PC-3 (cell line): ENCODE measurements around the gene TAB3. TPM values are rescaled to one million over a fixed set of nuclear protein-coding genes. Genes with fewer than 3 reads are reported as not detected.

Experiments
- ATAC-seq: fragments of 200-7000 bp; cut with Tn5 transposase; 2 replicates; pipeline ENCODE4 v1.9.1; 2020; ENCODE audit warnings: mild to moderate bottlenecking, moderate library complexity
- Bru-seq: library from RNA; stranded (reverse); fragments of 400-500 nt; gene quantifications from one replicate; lab custom pipeline; 2021; lab: Mats Ljungman, UMichigan
- BruChase-seq, 2 experiments: library from RNA; stranded (reverse); fragments of 400-500 nt; gene quantifications; one replicate each; lab custom pipeline; 2021; lab: Mats Ljungman, UMichigan
- BruUV-seq: library from RNA; stranded (reverse); fragments of 400-500 nt; replicated peaks from 2 replicates; lab custom pipeline; 2021; lab: Mats Ljungman, UMichigan
- CTCF ChIA-PET: fragments of 300-600 bp; sonication (Branson Sonifier 250); formaldehyde crosslinking; loops from one replicate; lab custom pipeline; 2022; ENCODE audit warnings: antibody characterized with exemption; lab: Charles Lee
- POLR2A ChIA-PET: fragments of 300-600 bp; sonication (Branson Sonifier 250); formaldehyde crosslinking; loops from one replicate; lab custom pipeline; 2022; ENCODE audit warnings: antibody characterized with exemption; ENCODE audit not compliant: unreplicated experiment; lab: Charles Lee
- DNase-seq: peaks from one replicate; pipeline ENCODE4 v3.0.0-alpha.2; 2015
- H2AFZ ChIP-seq: fragments of 300-600 bp; sonication (generic); 2 replicates; pipeline ENCODE4 v1.6.0; 2016; ENCODE audit warnings: antibody characterized with exemption, low read length
- H3F3A ChIP-seq: fragments of 300-600 bp; sonication (generic); one replicate; pipeline ENCODE4 v1.6.0; 2017; ENCODE audit warnings: antibody characterized with exemption, low read length, control low read depth, mild to moderate bottlenecking; ENCODE audit not compliant: unreplicated experiment
- H3K27ac ChIP-seq: fragments of 300-600 bp; sonication (generic); 2 replicates; pipeline ENCODE4 v1.5.1; 2016; ENCODE audit warnings: mild to moderate bottlenecking, low read length
- H3K27me3 ChIP-seq: fragments of 300-600 bp; sonication (generic); 2 replicates; pipeline ENCODE4 v1.6.1; 2016; ENCODE audit warnings: low read length, mixed read lengths
- H3K36me3 ChIP-seq: fragments of 300-600 bp; sonication (generic); 2 replicates; pipeline ENCODE4 v1.6.1; 2016; ENCODE audit warnings: low read depth, mixed run types, low read length, mixed read lengths
- H3K4me1 ChIP-seq: fragments of 300-600 bp; sonication (generic); 2 replicates; pipeline ENCODE4 v1.5.1; 2016; ENCODE audit warnings: low read length; ENCODE audit not compliant: insufficient read depth
- H3K4me2 ChIP-seq: fragments of 300-600 bp; sonication (generic); 2 replicates; pipeline ENCODE4 v1.6.0; 2016; ENCODE audit warnings: low read length
- H3K4me3 ChIP-seq: fragments of 300-600 bp; sonication (generic); 2 replicates; pipeline ENCODE4 v1.5.1; 2016; ENCODE audit warnings: mild to moderate bottlenecking, low read length, mixed read lengths
- H3K79me2 ChIP-seq: fragments of 300-600 bp; sonication (generic); 2 replicates; pipeline ENCODE4 v1.6.1; 2017; ENCODE audit warnings: low read length, mixed read lengths
- H3K9ac ChIP-seq: fragments of 300-600 bp; sonication (generic); 2 replicates; pipeline ENCODE4 v1.6.0; 2016; ENCODE audit warnings: mild to moderate bottlenecking, low read length
- H3K9me2 ChIP-seq: fragments of 300-600 bp; sonication (generic); replicated peaks from 2 replicates; pipeline ENCODE4 v1.6.1; 2016; ENCODE audit warnings: mixed run types, low read length, mixed read lengths
- H3K9me3 ChIP-seq: fragments of 300-600 bp; sonication (generic); 2 replicates; pipeline ENCODE4 v1.6.1; 2016; ENCODE audit warnings: low read length, mixed read lengths
- H4K20me1 ChIP-seq: fragments of 300-600 bp; sonication (generic); 2 replicates; pipeline ENCODE4 v1.6.1; 2016; ENCODE audit warnings: low read length, mixed read lengths
- EZH2 ChIP-seq: fragments of 300-600 bp; sonication (generic); IDR thresholded peaks from one replicate; pipeline ENCODE4 v1.6.1; 2017; ENCODE audit warnings: antibody characterized with exemption, mild to moderate bottlenecking, low read length; ENCODE audit not compliant: unreplicated experiment
- EZH2phosphoT487 ChIP-seq: fragments of 300-600 bp; sonication (generic); IDR thresholded peaks from 2 replicates; pipeline ENCODE4 v1.6.1; 2018; ENCODE audit warnings: mild to moderate bottlenecking, antibody characterized with exemption, low read length, borderline replicate concordance
- intact Hi-C: fragments of 100-400 bp; cut with micrococcal nuclease; formaldehyde crosslinking; loops from 2 replicates; pipeline ENCODE4 v1.9.0; 2023
- long read RNA-seq: library from polyadenylated mRNA; unstranded; transcript quantifications from one replicate; pipeline ENCODE4 v2.0.0, GENCODE V29; 2021; ENCODE audit not compliant: unreplicated experiment
- total RNA-seq: library from RNA; depleted of rRNA; stranded (reverse); fragments of >200 nt; gene quantifications from 2 replicates; pipeline ENCODE4 v1.2.3, GENCODE V29; 2014; rRNA removed
- TF ChIP-seq, protein P1 (sequence below): fragments of 300-600 bp; sonication (generic); conservative IDR thresholded peaks from 2 replicates; pipeline ENCODE4 v1.5.1; 2017; ENCODE audit warnings: antibody characterized with exemption, low read depth, mild to moderate bottlenecking, low read length

The TAB3 gene, protein sequence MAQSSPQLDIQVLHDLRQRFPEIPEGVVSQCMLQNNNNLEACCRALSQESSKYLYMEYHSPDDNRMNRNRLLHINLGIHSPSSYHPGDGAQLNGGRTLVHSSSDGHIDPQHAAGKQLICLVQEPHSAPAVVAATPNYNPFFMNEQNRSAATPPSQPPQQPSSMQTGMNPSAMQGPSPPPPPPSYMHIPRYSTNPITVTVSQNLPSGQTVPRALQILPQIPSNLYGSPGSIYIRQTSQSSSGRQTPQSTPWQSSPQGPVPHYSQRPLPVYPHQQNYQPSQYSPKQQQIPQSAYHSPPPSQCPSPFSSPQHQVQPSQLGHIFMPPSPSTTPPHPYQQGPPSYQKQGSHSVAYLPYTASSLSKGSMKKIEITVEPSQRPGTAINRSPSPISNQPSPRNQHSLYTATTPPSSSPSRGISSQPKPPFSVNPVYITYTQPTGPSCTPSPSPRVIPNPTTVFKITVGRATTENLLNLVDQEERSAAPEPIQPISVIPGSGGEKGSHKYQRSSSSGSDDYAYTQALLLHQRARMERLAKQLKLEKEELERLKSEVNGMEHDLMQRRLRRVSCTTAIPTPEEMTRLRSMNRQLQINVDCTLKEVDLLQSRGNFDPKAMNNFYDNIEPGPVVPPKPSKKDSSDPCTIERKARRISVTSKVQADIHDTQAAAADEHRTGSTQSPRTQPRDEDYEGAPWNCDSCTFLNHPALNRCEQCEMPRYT
- 14.7 and 18.6 TPM in 2 replicates for total RNA-seq
- Bru-seq, nascent RNA, result percentile 53 among the genes with signal in this experiment
- BruChase-seq, experiment 1, labeled RNA remaining after a 6-hour chase, result percentile 64 among the genes with signal in this experiment
- percentile 59 among the genes with signal in this experiment for BruChase-seq, experiment 2, labeled RNA remaining after a 2-hour chase
- long read RNA-seq, partial matches to known transcripts, result 1 of 12 reads
- long read RNA-seq, other reads (novel, unspliced or antisense), result 11 of 12 reads

DNA sequence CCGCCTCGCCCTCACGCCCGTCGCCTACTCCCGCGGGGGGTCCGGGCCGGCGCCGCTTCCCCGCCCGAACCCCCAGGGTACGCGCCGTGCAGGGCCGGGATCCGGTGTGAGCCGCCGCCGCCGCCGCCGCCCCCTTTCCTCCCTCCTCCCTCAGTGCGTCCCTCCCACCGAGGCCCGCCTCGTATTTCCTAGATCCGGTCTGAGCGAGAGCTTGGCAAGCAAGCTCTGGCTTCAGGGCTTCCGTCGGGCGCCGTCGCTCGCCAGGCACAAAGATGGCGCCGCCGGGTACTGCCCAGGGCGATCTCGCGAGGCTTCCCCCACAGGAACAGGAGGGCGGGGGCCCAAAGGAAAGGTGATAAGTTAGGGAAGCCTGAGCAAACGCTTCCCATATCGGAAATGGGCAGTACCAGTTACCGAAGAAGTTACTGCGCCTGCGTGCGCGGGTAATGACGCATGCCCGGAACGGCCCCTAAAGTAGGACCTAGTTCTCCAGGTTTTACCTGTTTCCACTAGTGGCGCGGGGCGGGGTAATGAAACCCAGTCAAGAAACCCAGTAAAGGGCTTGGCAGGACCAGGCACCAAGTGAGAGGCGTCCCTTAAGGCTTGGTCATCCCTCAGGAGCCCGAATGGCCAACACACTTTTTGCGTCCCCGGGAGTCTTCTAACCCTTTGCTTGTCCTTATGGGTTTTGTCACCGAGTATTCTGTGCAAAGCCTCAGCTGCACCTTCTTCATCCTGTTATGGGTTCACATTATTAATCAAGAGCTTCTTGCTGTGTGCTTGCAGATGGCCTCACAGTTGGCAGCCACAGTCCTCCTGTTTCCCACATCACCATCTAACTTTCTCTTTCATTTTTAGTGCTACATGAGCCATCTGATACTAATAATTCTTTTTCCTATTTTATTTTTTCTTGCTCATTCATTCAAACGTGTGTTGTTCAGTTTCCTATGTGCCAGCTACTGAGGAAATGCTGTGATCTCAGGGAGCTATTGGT, at the start of gene TAB3:
TSS of gene TAB3 (minus strand) at position 108 of the 994 bp plus-strand sequence. CDS start 29,666 bp downstream, outside the sequence.
- Histone ChIP-seq H3K79me2 (peaks cover 45% of the 10 kb centered on the region), H2AFZ (peak within 1 kb of the TSS; percentile 92), H3K4me3 (peak within 1 kb of the TSS; percentile 89), H3K9me3 (no peaks in the 10 kb centered on the region), H3K9ac (peak within 1 kb of the TSS; percentile 80), H4K20me1 (no peaks in the 10 kb centered on the region), H3K27ac (peak within 1 kb of the TSS; percentile 27), H3K27me3 (no peaks in the 10 kb centered on the region), H3K4me2 (peak within 1 kb of the TSS; percentile 94), H3K9me2 (no peaks in the 10 kb centered on the region), H3K36me3 (no peaks in the 10 kb centered on the region), H3K4me1 (peaks cover 39% of the 10 kb centered on the region), H3F3A (no peaks in the 10 kb centered on the region)
- intact Hi-C loops, result loop anchor here (10.0 kb wide), 1 partner anchor 235 kb away; the partner anchor contains the start of gene GK
- ATAC-seq (peak; percentile 82), DNase-seq (peak; percentile 97)
- BruUV-seq, result TSS peak; percentile 71
- CTCF ChIA-PET, result no interaction called here
- POLR2A ChIA-PET, result interaction anchor here (0.5 kb wide), 1 partner anchor 39 kb away, joined by 4 read pairs; no protein-coding TSS in a partner anchor
- TF ChIP-seq, protein P1, sequence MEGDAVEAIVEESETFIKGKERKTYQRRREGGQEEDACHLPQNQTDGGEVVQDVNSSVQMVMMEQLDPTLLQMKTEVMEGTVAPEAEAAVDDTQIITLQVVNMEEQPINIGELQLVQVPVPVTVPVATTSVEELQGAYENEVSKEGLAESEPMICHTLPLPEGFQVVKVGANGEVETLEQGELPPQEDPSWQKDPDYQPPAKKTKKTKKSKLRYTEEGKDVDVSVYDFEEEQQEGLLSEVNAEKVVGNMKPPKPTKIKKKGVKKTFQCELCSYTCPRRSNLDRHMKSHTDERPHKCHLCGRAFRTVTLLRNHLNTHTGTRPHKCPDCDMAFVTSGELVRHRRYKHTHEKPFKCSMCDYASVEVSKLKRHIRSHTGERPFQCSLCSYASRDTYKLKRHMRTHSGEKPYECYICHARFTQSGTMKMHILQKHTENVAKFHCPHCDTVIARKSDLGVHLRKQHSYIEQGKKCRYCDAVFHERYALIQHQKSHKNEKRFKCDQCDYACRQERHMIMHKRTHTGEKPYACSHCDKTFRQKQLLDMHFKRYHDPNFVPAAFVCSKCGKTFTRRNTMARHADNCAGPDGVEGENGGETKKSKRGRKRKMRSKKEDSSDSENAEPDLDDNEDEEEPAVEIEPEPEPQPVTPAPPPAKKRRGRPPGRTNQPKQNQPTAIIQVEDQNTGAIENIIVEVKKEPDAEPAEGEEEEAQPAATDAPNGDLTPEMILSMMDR, result no peak
- no peak for TF ChIP-seq EZH2
- no peak for TF ChIP-seq EZH2phosphoT487

DNA sequence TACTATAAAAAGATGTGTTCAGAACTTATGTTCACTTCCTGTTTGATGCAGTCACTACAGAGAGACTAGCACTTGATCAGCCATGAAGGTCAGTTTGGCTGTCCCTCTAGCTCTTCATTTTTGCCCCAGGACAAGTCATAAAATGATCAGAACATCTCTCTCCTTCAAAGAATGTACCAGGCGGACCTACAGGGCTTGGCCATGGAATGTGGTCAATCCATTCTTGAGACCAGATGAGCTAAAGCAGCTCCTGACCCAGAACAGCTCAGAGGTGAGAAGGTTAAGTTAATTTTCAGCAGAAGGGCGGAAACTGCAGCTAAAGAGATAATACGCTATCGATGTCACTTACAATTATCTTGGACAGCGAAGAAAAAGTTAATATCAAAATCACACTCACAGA, 49.2 kb upstream of the TAB3 start:
- ATAC-seq (no peak), DNase-seq (no peak)
- H3K4me3 ChIP-seq, result no peak overlapping the region
- POLR2A ChIA-PET, result no interaction called here
- no peak overlapping the region for H3K4me2 ChIP-seq
- H3K9ac ChIP-seq, result no peak overlapping the region
- no peak overlapping the region for H2AFZ ChIP-seq
- no peaks in the 10 kb centered on the region; the same call in 1 of the 2 replicates for H3K4me1 ChIP-seq
- H4K20me1 ChIP-seq, result no peaks in the 10 kb centered on the region
- TF ChIP-seq EZH2 (no peak), EZH2phosphoT487 (no peak)
- intact Hi-C loops, result no loop called here
- no peaks in the 10 kb centered on the region for H3F3A ChIP-seq
- no peak overlapping the region for H3K27ac ChIP-seq
- no TSS peak for BruUV-seq
- no peaks in the 10 kb centered on the region for H3K27me3 ChIP-seq
- H3K79me2 ChIP-seq, result no peaks in the 10 kb centered on the region
- CTCF ChIA-PET, result no interaction called here
- no peaks in the 10 kb centered on the region for H3K9me3 ChIP-seq
- H3K36me3 ChIP-seq, result no peaks in the 10 kb centered on the region
- no peaks in the 10 kb centered on the region for H3K9me2 ChIP-seq
